Psoas muscle (tissue), 8 donors: ENCODE results near the gene DMGDH. TPM values are rescaled to one million over a fixed set of nuclear protein-coding genes. Genes with fewer than 3 reads are reported as not detected.

Experiments used
- ATAC-seq, 4 donors: fragments of 200-7000 bp; cut with Tn5 transposase; one replicate each; pipeline ENCODE4 v1.9.1; 2020; ENCODE audit warnings: moderate library complexity in 3 of 4, mild to moderate bottlenecking in 2 of 4
- DNase-seq, 2 donors: peaks; one replicate each; pipeline ENCODE4 v3.0.0-alpha.2; 2020
- H3K27ac ChIP-seq: fragments of 200-600 bp; one replicate; pipeline ENCODE4 v1.8.0; 2022
- H3K27me3 ChIP-seq, 3 donors: fragments of 200-600 bp in 1 of 3; one replicate each; pipeline versions ENCODE4 v1.6.1 to v1.8.0; 2013 to 2022; ENCODE audit warnings: low read length in 2 of 3, mild to moderate bottlenecking in 2 of 3, moderate library complexity in 1 of 3; ENCODE audit not compliant: insufficient read depth in 3 of 3
- H3K36me3 ChIP-seq, 2 donors: fragments of 200-600 bp in 1 of 2; one replicate each; pipeline versions ENCODE4 v1.6.1 to v1.8.0; 2013 to 2022; ENCODE audit warnings: low read depth in 1 of 2, mild to moderate bottlenecking in 1 of 2, moderate library complexity in 1 of 2; ENCODE audit not compliant: insufficient read depth in 1 of 2
- H3K4me1 ChIP-seq: fragments of 200-600 bp; one replicate; pipeline ENCODE4 v1.8.0; 2022
- H3K4me3 ChIP-seq: fragments of 200-600 bp; one replicate; pipeline ENCODE4 v1.8.0; 2022; ENCODE audit warnings: mild to moderate bottlenecking
- H3K9me3 ChIP-seq: fragments of 200-600 bp; one replicate; pipeline ENCODE4 v1.8.0; 2022
- CTCF ChIP-seq: fragments of 200-600 bp; IDR thresholded peaks from one replicate; pipeline ENCODE4 v1.8.0; 2022; ENCODE audit warnings: antibody characterized with exemption
- WGBS, 3 donors: extraction: QIAGEN DNeasy Blood & Tissue Kit; methylation state at CpG; one replicate each; pipeline versions ENCODE4 v1.1.6 to v1.1.7; 2013; 5-methylcytosine and 5-hydroxymethylcytosine counted together
- intact Hi-C, 2 donors: fragments of 100-400 bp; cut with DNase I; formaldehyde crosslinking; loops; one replicate each; pipeline versions ENCODE4 v1.11.0 to v1.14.2; 2022
- polyA plus RNA-seq, 3 donors: library from polyadenylated mRNA; stranded (reverse); fragments of 200-250 nt; gene quantifications; one replicate each; pipeline ENCODE4 v1.2.3, GENCODE V29; 2013
- total RNA-seq, 4 donors: library from RNA; stranded (reverse); fragmentation: NEBNext Ultra II Directional in 2 of 4; extraction: Animal tissue kit (Norgen Biotek cat#: 25700) in 2 of 4; gene quantifications; one replicate each; pipeline versions ENCODE4 v1.2.1 to v1.2.4, GENCODE V29; 2021 to 2023
- donor health status: healthy with polysubstance abuse.
- donor health status: DM: no; HTN: no; CAD: no; lungs with moderate emphysema.
- donor health status: Bipolar disorder and iron deficiency.
- donor health status: healthy.
- donor health status: DM: yes; HTN: yes; CAD: no.
- donor health status: DM: no; HTN: no; CAD: no.
- donor health status: DM: no; HTN: no; CAD: no.
- donor health status: DM: yes; HTN: yes; CAD: no.

Gene DMGDH
- total and polyA plus RNA-seq, 7 donors: 0.16 to 2.8 (median 1.7) TPM

- intact Hi-C loops: no loop called here
- Histone ChIP-seq H3K9me3 (no peaks in the 10 kb centered on the region), H3K4me1 (no peaks in the 10 kb centered on the region), H3K27me3 (no peaks in the 10 kb centered on the region), H3K4me3 (no peak overlapping the region), H3K27ac (no peak overlapping the region), H3K36me3 (no peaks in the 10 kb centered on the region)
- DNase-seq: no peak
- TF ChIP-seq CTCF: no peak
- ATAC-seq: no peak
- 84 to 93% (median 90%) methylated on average over 10 of the region's 10 CpGs for WGBS, 3 donors
These were observed 37.3 kb downstream of the DMGDH start for GRCh38 chr5:79032031-79032695.

- intact Hi-C loops: no loop called here
- DNase-seq (no peak), ATAC-seq (no peak)
- Histone ChIP-seq H3K27me3 (no peaks in the 10 kb centered on the region), H3K4me3 (no peak overlapping the region), H3K9me3 (no peaks in the 10 kb centered on the region), H3K36me3 (no peaks in the 10 kb centered on the region), H3K4me1 (no peaks in the 10 kb centered on the region), H3K27ac (no peak overlapping the region)
- TF ChIP-seq CTCF: no peak
- 83 to 94% (median 90%) methylated on average over 1 of the region's 1 CpG for WGBS, 3 donors
These were observed 38.0 kb downstream of the DMGDH start for GRCh38 chr5:79031485-79031867.

GRCh38 chr5:79030663-79031484 lies 38.6 kb downstream of the DMGDH start:
- H3K36me3 ChIP-seq: no peaks in the 10 kb centered on the region
- intact Hi-C loops: no loop called here
- H3K27ac ChIP-seq: no peak overlapping the region
- ATAC-seq (no peak), DNase-seq (no peak)
- WGBS, 3 donors: 89 to 93% (median 91%) methylated on average over 11 of the region's 11 CpGs
- H3K27me3 ChIP-seq: no peaks in the 10 kb centered on the region
- TF ChIP-seq CTCF: no peak
- H3K4me1 ChIP-seq: no peaks in the 10 kb centered on the region
- no peak overlapping the region for H3K4me3 ChIP-seq
- no peaks in the 10 kb centered on the region for H3K9me3 ChIP-seq

- H3K27ac ChIP-seq: no peak overlapping the region
- peak overlapping the region; percentile 51 for H3K4me3 ChIP-seq
- no peaks in the 10 kb centered on the region for H3K27me3 ChIP-seq
- no peaks in the 10 kb centered on the region for H3K36me3 ChIP-seq
- ATAC-seq (peak; percentile 61 to 85 (median 66)), DNase-seq (peak; percentile 55 to 79)
- H3K9me3 ChIP-seq: no peaks in the 10 kb centered on the region
- WGBS, 3 donors: 1 to 8% (median 4%) methylated on average over 13 of the region's 13 CpGs
- intact Hi-C loops: loop anchor here (5.0 to 10.0 kb wide), 4 partner anchors 432 to 1060 kb away; no protein-coding TSS in a partner anchor
- TF ChIP-seq CTCF: peak; percentile 98
- H3K4me1 ChIP-seq: peaks cover 4% of the 10 kb centered on the region
These were observed 44.4 kb downstream of the DMGDH start for GRCh38 chr5:79025054-79025472.
